Sigmoid colon (tissue), 7 donors: ENCODE results near the gene PGAP2. TPM values are rescaled to one million over a fixed set of nuclear protein-coding genes. Genes with fewer than 3 reads are reported as not detected.

Source experiments
- DNase-seq: peaks from one replicate; pipeline ENCODE4 v3.0.0-alpha.2; 2019
- H3K27ac ChIP-seq, 4 donors: fragments of 200-600 bp; sonication (generic); one replicate each; pipeline ENCODE4 v1.5.1; 2016 to 2019; ENCODE audit warnings: mild to moderate bottlenecking in 1 of 4
- H3K27me3 ChIP-seq, 3 donors: fragments of 200-600 bp; sonication (generic); one replicate each; pipeline ENCODE4 v1.5.1; 2019; ENCODE audit warnings: mild to moderate bottlenecking in 1 of 3
- H3K36me3 ChIP-seq, 4 donors: fragments of 200-600 bp; sonication (generic); one replicate each; pipeline ENCODE4 v1.5.1; 2016 to 2019
- H3K4me1 ChIP-seq, 4 donors: fragments of 200-600 bp; sonication (generic); one replicate each; pipeline ENCODE4 v1.5.1; 2017 to 2019
- H3K4me3 ChIP-seq, 4 donors: fragments of 200-600 bp; sonication (generic); one replicate each; pipeline ENCODE4 v1.5.1; 2017 to 2019; ENCODE audit warnings: mild to moderate bottlenecking in 2 of 4, moderate library complexity in 1 of 4
- H3K9me3 ChIP-seq, 4 donors: fragments of 200-600 bp in 3 of 4; sonication (generic) in 3 of 4; one replicate each; pipeline versions ENCODE4 v1.5.1 to v1.6.1; 2013 to 2019
- EP300 ChIP-seq, 4 donors: sonication (generic); formaldehyde crosslinking; IDR thresholded peaks; one replicate each; pipeline ENCODE4 v1.6.1; 2017; ENCODE audit warnings: antibody characterized with exemption in 4 of 4
- POLR2A ChIP-seq, 2 donors: fragments of 450-650 bp; IDR thresholded peaks; one replicate each; pipeline ENCODE4 v1.6.1; 2016; ENCODE audit warnings: antibody characterized with exemption in 2 of 2, mild to moderate bottlenecking in 2 of 2, moderate library complexity in 2 of 2
- POLR2AphosphoS5 ChIP-seq, 4 donors: sonication (generic); formaldehyde crosslinking; IDR thresholded peaks; one replicate each; pipeline ENCODE4 v1.6.1; 2017; ENCODE audit warnings: antibody characterized with exemption in 4 of 4
- WGBS, 2 donors: extraction: QIAGEN DNeasy Blood & Tissue Kit; methylation state at CpG; one replicate each; pipeline ENCODE4 v1.1.7; 2013; 5-methylcytosine and 5-hydroxymethylcytosine counted together
- intact Hi-C: fragments of 100-400 bp; cut with DNase I; formaldehyde crosslinking; loops from one replicate; pipeline ENCODE4 v1.15.1; 2023
- polyA plus RNA-seq, 3 donors: library from polyadenylated mRNA; stranded (reverse); fragments of 200-250 nt; gene quantifications; one replicate each; pipeline ENCODE4 v1.2.3, GENCODE V29; 2013
- total RNA-seq, 4 donors: library from RNA; depleted of rRNA; stranded (reverse); fragments of >200 nt; gene quantifications; one replicate each; pipeline ENCODE4 v1.1.0, GENCODE V29; 2016
- TF ChIP-seq, protein P1 (sequence below), 4 experiments: fragments of 450-650 bp in 3 of 4; fragments of 200-600 bp in 1 of 4; IDR thresholded peaks; one replicate each; pipeline ENCODE4 v1.5.1; 2016 to 2019; ENCODE audit warnings: antibody characterized with exemption in 4 of 4, mild to moderate bottlenecking in 3 of 4, moderate library complexity in 2 of 4
- donor health status: healthy with polysubstance abuse.
- donor health status: Bipolar disorder and iron deficiency.
- donor health status: healthy.

The PGAP2 gene
- total and polyA plus RNA-seq, 7 donors, result 3.7 to 19.4 (median 6.9) TPM

DNA sequence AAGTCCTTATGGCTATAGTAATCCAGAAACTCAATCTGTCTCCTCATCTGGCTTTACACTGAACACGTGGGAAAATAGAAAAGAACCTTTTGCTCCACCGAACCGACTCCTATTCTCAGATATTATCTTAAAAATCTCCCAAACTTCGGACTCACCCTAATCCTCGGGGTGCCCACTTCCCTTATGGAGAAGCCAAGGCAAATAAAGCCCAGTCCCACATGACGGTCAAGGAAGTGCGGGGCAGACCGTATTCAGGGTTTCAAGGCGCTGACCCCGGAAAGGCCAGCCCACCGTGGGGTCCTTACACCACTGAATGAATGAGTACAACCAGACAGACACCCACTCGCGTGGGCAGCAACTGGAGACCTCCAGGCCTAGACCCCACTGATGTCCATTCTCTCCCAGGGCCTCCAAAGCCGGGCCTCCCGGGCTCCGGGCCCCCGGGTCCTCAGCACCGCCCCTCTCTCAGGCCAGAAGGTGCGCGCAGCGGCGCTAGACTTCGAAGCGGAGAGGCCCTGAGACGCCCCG is 11.5 kb upstream of the PGAP2 start:
- Histone ChIP-seq H3K27ac (peak overlapping the region; percentile 93 to 98 (median 95)), H3K27me3 (no peaks in the 10 kb centered on the region), H3K9me3 (no peaks in the 10 kb centered on the region), H3K36me3 (peaks cover 0 to 25% (median 8%) of the 10 kb centered on the region in 4 donors), H3K4me1 (peaks cover 0 to 35% (median 34%) of the 10 kb centered on the region in 4 donors), H3K4me3 (peak overlapping the region; percentile 74 to 98 (median 87))
- DNase-seq, result no peak
- intact Hi-C loops, result loop anchor here (2.0 to 5.0 kb wide), 2 partner anchors 44 to 295 kb away; partner anchors contain the start of genes RHOG and RRM1
- 0 to 1% methylated on average over 26 of the region's 26 CpGs for WGBS, 2 donors
- no peak for TF ChIP-seq POLR2AphosphoS5 (IDR thresholded peaks at IDR 0.05)
- TF ChIP-seq EP300 (IDR thresholded peaks at IDR 0.05), result no peak
- no peak for TF ChIP-seq POLR2A (IDR thresholded peaks at IDR 0.05)

DNA sequence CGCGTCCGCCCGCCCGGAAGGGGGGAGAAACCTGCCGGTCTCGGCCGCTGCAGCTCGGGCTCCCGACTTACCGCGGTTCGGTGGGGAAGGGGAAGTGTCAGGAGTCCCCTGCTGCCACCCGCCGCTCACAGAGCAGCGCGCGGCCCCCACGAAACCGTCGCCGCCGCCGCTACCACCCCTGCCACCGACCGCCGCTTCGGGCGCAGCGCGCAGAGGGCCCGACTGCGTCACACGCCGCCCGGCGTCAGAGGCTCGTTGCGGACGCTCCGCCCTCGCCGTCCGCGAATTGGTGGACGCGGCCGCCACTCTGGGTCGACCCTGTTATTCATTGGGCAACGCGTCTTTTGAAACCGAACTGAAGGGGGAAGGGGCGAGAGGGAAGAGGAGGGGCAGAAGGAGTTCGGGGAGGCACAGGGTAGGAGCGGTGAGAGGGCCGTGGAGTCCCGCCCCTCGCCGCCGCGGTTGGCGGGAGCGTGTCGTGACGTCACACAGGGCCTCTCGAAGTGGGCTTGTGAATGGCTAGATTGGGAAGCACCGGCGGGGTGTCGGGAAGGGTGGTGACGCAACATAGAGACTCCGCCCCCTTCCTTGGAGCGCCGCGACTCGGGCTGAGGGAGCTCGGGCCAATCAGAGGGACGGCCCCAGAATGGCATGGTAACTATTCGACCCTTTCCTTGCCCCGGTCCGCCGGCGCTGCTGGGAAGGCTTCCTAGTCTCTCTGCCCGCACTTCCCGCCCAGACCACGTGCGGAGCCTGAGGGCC is 10.8 kb upstream of the PGAP2 start, which contains the start of gene NUP98:
Gene NUP98 (minus strand): TSS at position 226 of the 762 bp plus-strand sequence. CDS start 15,437 bp downstream, outside the sequence.
- TF ChIP-seq, protein P1, sequence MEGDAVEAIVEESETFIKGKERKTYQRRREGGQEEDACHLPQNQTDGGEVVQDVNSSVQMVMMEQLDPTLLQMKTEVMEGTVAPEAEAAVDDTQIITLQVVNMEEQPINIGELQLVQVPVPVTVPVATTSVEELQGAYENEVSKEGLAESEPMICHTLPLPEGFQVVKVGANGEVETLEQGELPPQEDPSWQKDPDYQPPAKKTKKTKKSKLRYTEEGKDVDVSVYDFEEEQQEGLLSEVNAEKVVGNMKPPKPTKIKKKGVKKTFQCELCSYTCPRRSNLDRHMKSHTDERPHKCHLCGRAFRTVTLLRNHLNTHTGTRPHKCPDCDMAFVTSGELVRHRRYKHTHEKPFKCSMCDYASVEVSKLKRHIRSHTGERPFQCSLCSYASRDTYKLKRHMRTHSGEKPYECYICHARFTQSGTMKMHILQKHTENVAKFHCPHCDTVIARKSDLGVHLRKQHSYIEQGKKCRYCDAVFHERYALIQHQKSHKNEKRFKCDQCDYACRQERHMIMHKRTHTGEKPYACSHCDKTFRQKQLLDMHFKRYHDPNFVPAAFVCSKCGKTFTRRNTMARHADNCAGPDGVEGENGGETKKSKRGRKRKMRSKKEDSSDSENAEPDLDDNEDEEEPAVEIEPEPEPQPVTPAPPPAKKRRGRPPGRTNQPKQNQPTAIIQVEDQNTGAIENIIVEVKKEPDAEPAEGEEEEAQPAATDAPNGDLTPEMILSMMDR (IDR thresholded peaks at IDR 0.05), result no peak
- TF ChIP-seq EP300 (IDR thresholded peaks at IDR 0.05) (no peak), POLR2A (IDR thresholded peaks at IDR 0.05) (peak; percentile 97), POLR2AphosphoS5 (IDR thresholded peaks at IDR 0.05) (peak; percentile 98 to 99 (median 99))

DNA sequence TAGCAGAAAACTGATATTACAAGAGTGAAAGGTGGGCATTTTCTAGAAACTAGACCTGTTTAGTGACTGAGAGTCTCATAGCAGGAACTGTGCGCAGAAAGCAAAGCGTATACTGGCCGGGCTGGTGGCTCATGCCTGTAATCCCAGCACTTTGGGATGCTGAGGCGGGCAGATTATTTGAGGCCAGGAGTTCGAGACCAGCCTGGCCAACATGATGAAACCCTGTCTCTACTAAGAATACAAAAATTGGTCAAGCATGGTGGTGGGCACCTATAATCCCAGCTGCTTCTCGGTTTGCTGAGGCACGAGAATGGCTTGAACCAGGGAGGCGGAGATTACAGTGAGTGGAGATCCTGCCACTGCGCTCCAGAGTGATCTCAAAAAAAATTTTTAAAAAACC is 9.2 kb upstream of the PGAP2 start:
- Histone ChIP-seq H3K27ac (peak overlapping the region in 1 of 4 donors; percentile 13), H3K4me3 (no peak overlapping the region), H3K4me1 (peaks cover 0 to 34% (median 32%) of the 10 kb centered on the region in 4 donors), H3K27me3 (no peaks in the 10 kb centered on the region), H3K36me3 (peaks cover 0 to 3% (median 0%) of the 10 kb centered on the region in 4 donors), H3K9me3 (no peaks in the 10 kb centered on the region)
- intact Hi-C loops, result loop anchor here (5.0 kb wide), 1 partner anchor 293 kb away; the partner anchor contains the start of gene RRM1
- TF ChIP-seq, protein P1 (IDR thresholded peaks at IDR 0.05), result no peak
- TF ChIP-seq POLR2A (IDR thresholded peaks at IDR 0.05) (no peak), EP300 (IDR thresholded peaks at IDR 0.05) (no peak), POLR2AphosphoS5 (IDR thresholded peaks at IDR 0.05) (no peak)
- DNase-seq, result peak; percentile 57
- WGBS, 2 donors, result 95 to 96% methylated on average over 9 of the region's 9 CpGs

More for the DNA sequence above, 10.8 kb upstream of the PGAP2 start, which contains the start of gene NUP98:
- Histone ChIP-seq H3K4me3 (peak within 1 kb of the TSS; percentile 74 to 98 (median 87)), H3K27ac (peak within 1 kb of the TSS; percentile 93 to 98 (median 95)), H3K36me3 (peaks cover 0 to 19% (median 8%) of the 10 kb centered on the region in 4 donors), H3K27me3 (no peaks in the 10 kb centered on the region), H3K4me1 (peaks cover 0 to 35% (median 34%) of the 10 kb centered on the region in 4 donors), H3K9me3 (no peaks in the 10 kb centered on the region)
- WGBS, 2 donors, result 0% methylated on average over 86 of the region's 86 CpGs
- intact Hi-C loops, result loop anchor here (2.0 to 5.0 kb wide), 2 partner anchors 43 to 295 kb away; partner anchors contain the start of genes RHOG and RRM1
- DNase-seq, result peak; percentile 100

DNA sequence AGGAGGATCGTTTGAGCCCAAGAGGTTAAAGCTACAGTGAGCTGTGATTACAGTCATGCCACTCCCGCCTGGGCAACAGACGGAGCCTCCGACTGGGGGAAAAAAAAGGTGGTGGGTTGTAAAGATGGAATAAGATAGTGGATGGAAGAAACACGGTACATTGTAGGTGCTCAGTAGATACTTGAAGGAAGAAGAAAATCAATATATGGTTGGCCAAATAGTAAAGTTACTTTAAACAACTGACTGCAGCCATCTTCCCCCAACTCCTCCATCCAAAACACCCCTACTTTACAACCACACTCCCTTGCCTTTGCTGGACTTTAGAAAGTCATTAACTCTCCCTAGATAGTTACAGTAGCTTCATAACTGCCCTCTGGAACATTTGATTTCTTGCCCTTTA is 8.5 kb upstream of the PGAP2 start:
- Histone ChIP-seq H3K27me3 (no peaks in the 10 kb centered on the region), H3K4me3 (no peak overlapping the region), H3K4me1 (peaks cover 0 to 27% (median 25%) of the 10 kb centered on the region in 4 donors), H3K9me3 (no peaks in the 10 kb centered on the region), H3K27ac (no peak overlapping the region), H3K36me3 (no peaks in the 10 kb centered on the region)
- WGBS, 2 donors, result 63 to 71% methylated on average over 5 of the region's 5 CpGs
- intact Hi-C loops, result loop anchor here (5.0 kb wide), 1 partner anchor 292 kb away; the partner anchor contains the start of gene RRM1
- no peak for DNase-seq
- TF ChIP-seq, protein P1 (IDR thresholded peaks at IDR 0.05), result no peak
- no peak for TF ChIP-seq POLR2AphosphoS5 (IDR thresholded peaks at IDR 0.05)
- TF ChIP-seq POLR2A (IDR thresholded peaks at IDR 0.05), result no peak
- no peak for TF ChIP-seq EP300 (IDR thresholded peaks at IDR 0.05)
